A549 (cell line): ENCODE results near the gene NFE2L3. TPM values are rescaled to one million over a fixed set of nuclear protein-coding genes. Genes with fewer than 3 reads are reported as not detected.

Experiments
- ATAC-seq, 2 experiments: fragments of 200-7000 bp in 1 of 2; fragments of >200 bp in 1 of 2; cut with Nextera tagmentation in 1 of 2; cut with Tn5 transposase in 1 of 2; 3 replicates each; pipeline versions ENCODE4 v1.8.0 to v1.9.1; 2018 to 2020; ENCODE audit warnings: mild to moderate bottlenecking in 1 of 2, moderate library complexity in 1 of 2
- CTCF ChIA-PET: fragments of 300-600 bp; sonication (Branson Sonifier 250); formaldehyde crosslinking; extraction: SDS; loops from one replicate; lab custom pipeline; 2021; ENCODE audit warnings: antibody characterized with exemption, inconsistent platforms; lab: Yijun Ruan, JAX
- POLR2A ChIA-PET: fragments of 350-600 bp; formaldehyde crosslinking; extraction: SDS; loops from one replicate; lab custom pipeline; 2021; ENCODE audit warnings: antibody characterized with exemption, inconsistent platforms; lab: Yijun Ruan, JAX
- DNase-seq, 2 experiments: peaks; one replicate each; pipeline versions ENCODE4 v3.0.0 to v3.0.0-alpha.2; 2011 to 2016; ENCODE audit warnings: low read depth in 1 of 2, low spot score in 1 of 2
- FAIRE-seq: peaks from 2 replicates; lab custom pipeline; 2011; peaks lifted over from hg19 to GRCh38; lab: Jason Lieb, UNC
- H3K27ac ChIP-seq, 2 experiments: fragments of >200 bp; sonication (Bioruptor Twin); formaldehyde crosslinking; 3 replicates each; pipeline ENCODE4 v1.5.1; 2016 to 2017
- H3K4me1 ChIP-seq: fragments of >200 bp; sonication (Bioruptor Twin); formaldehyde crosslinking; 3 replicates; pipeline ENCODE4 v1.6.1; 2016
- H3K4me2 ChIP-seq: fragments of >200 bp; sonication (Bioruptor Twin); formaldehyde crosslinking; 3 replicates; pipeline ENCODE4 v1.6.1; 2016
- H3K4me3 ChIP-seq: fragments of >200 bp; sonication (Bioruptor Twin); formaldehyde crosslinking; 3 replicates; pipeline ENCODE4 v1.5.1; 2016
- H3K9me3 ChIP-seq: fragments of >200 bp; sonication (Bioruptor Twin); formaldehyde crosslinking; 3 replicates; pipeline ENCODE4 v1.6.1; 2016
- EHF ChIP-seq: fragments of 250-450 bp; sonication (Bioruptor Pico); IDR thresholded peaks from 2 replicates; pipeline ENCODE4 v1.5.0; 2020; ENCODE audit warnings: mild to moderate bottlenecking
- ESRRA ChIP-seq: fragments of 150-350 bp; IDR thresholded peaks from 2 replicates; pipeline ENCODE4 v1.6.1; 2014; ENCODE audit warnings: mild to moderate bottlenecking, low read length, borderline replicate concordance
- FOSB ChIP-seq: fragments of 250-450 bp; sonication (Bioruptor Pico); IDR thresholded peaks from 2 replicates; pipeline ENCODE4 v1.5.0; 2020; ENCODE audit warnings: mild to moderate bottlenecking, moderate library complexity
- FOSL2 ChIP-seq, 2 experiments: fragments of 450-650 bp in 1 of 2; fragments of >200 bp in 1 of 2; sonication (Bioruptor Twin) in 1 of 2; formaldehyde crosslinking; IDR thresholded peaks; 2 replicates each; pipeline versions ENCODE4 v1.5.0 to v1.6.1; 2016 to 2020; ENCODE audit warnings: mild to moderate bottlenecking in 1 of 2, moderate library complexity in 1 of 2
- FOXS1 ChIP-seq: fragments of 250-450 bp; sonication (Bioruptor Pico); IDR thresholded peaks from 2 replicates; pipeline ENCODE4 v1.5.0; 2020; ENCODE audit warnings: mild to moderate bottlenecking, moderate library complexity
- GATA3 ChIP-seq: IDR thresholded peaks from 2 replicates; pipeline ENCODE4 v1.6.1; 2012; ENCODE audit warnings: borderline replicate concordance
- HDAC2 ChIP-seq: fragments of 200-600 bp; sonication (generic); IDR thresholded peaks from 2 replicates; pipeline ENCODE4 v1.6.1; 2016
- HOXA7 ChIP-seq: fragments of 250-450 bp; sonication (Bioruptor Pico); IDR thresholded peaks from 2 replicates; pipeline ENCODE4 v1.5.0; 2020; ENCODE audit warnings: mild to moderate bottlenecking, moderate library complexity
- MAFK ChIP-seq: fragments of 450-650 bp; IDR thresholded peaks from 2 replicates; pipeline ENCODE4 v1.6.1; 2014; ENCODE audit not compliant: partially characterized antibody
- NPAS2 ChIP-seq: fragments of 250-450 bp; sonication (Bioruptor Pico); IDR thresholded peaks from 2 replicates; pipeline ENCODE4 v1.8.0; 2022; ENCODE audit warnings: mild to moderate bottlenecking, moderate library complexity, borderline replicate concordance
- RARB ChIP-seq: fragments of 250-450 bp; sonication (Bioruptor Pico); IDR thresholded peaks from 2 replicates; pipeline ENCODE4 v1.8.0; 2021; ENCODE audit warnings: mild to moderate bottlenecking, moderate library complexity
- SREBF2 ChIP-seq: fragments of 450-650 bp; IDR thresholded peaks from 2 replicates; pipeline ENCODE4 v1.6.1; 2014; ENCODE audit warnings: mild to moderate bottlenecking, moderate library complexity
- TFCP2L1 ChIP-seq: fragments of 250-450 bp; sonication (Bioruptor Pico); IDR thresholded peaks from 2 replicates; pipeline ENCODE4 v1.5.0; 2021; ENCODE audit warnings: mild to moderate bottlenecking
- TP53 ChIP-seq: fragments of 250-450 bp; sonication (Bioruptor Pico); IDR thresholded peaks from 2 replicates; pipeline ENCODE4 v1.5.0; 2021; ENCODE audit warnings: mild to moderate bottlenecking, moderate library complexity
- WGBS: methylation state at CpG from one replicate; pipeline ENCODE4 v1.1.6; 2017; ENCODE audit errors: missing lambda C conversion rate; 5-methylcytosine and 5-hydroxymethylcytosine counted together
- polyA plus RNA-seq, 4 experiments: library from polyadenylated mRNA; depleted of rRNA in 3 of 4; stranded (reverse); fragments of >200 nt; fragmentation: RNase III in 1 of 4; extraction: RNeasy Plus Mini Kit Qiagen cat#74134 plus additional on column Dnase treatment in 1 of 4; gene quantifications; 2 replicates in 3 of 4; 3 replicates in 1 of 4; pipeline ENCODE4 v1.2.3, GENCODE V29; 2011 to 2017
- TF ChIP-seq, protein P1 (sequence below): fragments of 450-650 bp; IDR thresholded peaks from 2 replicates; pipeline ENCODE4 v1.6.1; 2014; ENCODE audit warnings: antibody characterized with exemption
- TF ChIP-seq, protein P2 (sequence below): fragments of >200 bp; sonication (Bioruptor Twin); formaldehyde crosslinking; IDR thresholded peaks from 3 replicates; pipeline ENCODE4 v1.6.1; 2016
- TF ChIP-seq, protein P3 (sequence below): fragments of 150-350 bp; IDR thresholded peaks from 2 replicates; pipeline ENCODE4 v1.6.1; 2014; ENCODE audit warnings: low read depth, mild to moderate bottlenecking, low read length
- TF ChIP-seq, protein P4 (sequence below): IDR thresholded peaks from 2 replicates; pipeline ENCODE4 v1.6.1; 2012
- TF ChIP-seq, protein P5 (sequence below): fragments of 250-450 bp; sonication (Bioruptor Pico); IDR thresholded peaks from 2 replicates; pipeline ENCODE4 v1.5.0; 2020; ENCODE audit warnings: low read depth, mild to moderate bottlenecking, moderate library complexity
- TF ChIP-seq, protein P6 (sequence below): fragments of 250-450 bp; sonication (Bioruptor Pico); IDR thresholded peaks from 2 replicates; pipeline ENCODE4 v1.5.0; 2021; ENCODE audit warnings: mild to moderate bottlenecking, moderate library complexity, borderline replicate concordance

Gene NFE2L3
- polyA plus RNA-seq, 2 of the 4 experiments (the other 2 are of a cell fraction), result 4.9 to 11.4 TPM

DNA sequence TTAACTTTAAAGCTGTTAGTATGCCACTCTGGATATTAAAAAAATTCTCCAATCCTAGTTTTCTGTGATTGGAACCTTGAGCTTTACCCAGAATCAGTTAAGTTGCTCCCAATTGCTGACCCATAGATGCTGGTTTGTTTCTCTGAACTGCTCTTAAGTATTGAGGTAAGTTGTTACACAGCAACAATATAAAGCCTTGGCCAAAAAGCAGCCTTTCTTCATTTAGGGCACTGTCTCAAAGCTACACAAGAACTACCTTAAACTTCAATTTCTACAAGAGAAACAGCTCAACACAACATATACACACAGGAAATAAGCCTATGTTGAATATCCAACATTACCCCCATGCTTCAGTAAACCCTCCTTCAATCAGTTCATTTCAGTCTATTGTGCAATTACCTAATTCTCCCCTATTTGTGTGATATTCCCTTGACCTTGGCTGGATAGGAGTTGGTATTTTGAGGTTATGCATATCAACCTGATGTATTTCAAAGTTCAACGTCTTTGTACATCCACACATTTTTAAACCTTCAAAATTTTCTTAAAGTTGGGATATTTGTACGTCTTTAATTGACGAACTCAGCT lies 37.1 kb downstream of the NFE2L3 start (continued):
- TF ChIP-seq SREBF2 (no peak), HDAC2 (no peak), TP53 (CRISPR knock-in tag) (peak; percentile 97), GATA3 (no peak)
- TF ChIP-seq, protein P1, sequence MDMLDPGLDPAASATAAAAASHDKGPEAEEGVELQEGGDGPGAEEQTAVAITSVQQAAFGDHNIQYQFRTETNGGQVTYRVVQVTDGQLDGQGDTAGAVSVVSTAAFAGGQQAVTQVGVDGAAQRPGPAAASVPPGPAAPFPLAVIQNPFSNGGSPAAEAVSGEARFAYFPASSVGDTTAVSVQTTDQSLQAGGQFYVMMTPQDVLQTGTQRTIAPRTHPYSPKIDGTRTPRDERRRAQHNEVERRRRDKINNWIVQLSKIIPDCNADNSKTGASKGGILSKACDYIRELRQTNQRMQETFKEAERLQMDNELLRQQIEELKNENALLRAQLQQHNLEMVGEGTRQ, result no peak

DNA sequence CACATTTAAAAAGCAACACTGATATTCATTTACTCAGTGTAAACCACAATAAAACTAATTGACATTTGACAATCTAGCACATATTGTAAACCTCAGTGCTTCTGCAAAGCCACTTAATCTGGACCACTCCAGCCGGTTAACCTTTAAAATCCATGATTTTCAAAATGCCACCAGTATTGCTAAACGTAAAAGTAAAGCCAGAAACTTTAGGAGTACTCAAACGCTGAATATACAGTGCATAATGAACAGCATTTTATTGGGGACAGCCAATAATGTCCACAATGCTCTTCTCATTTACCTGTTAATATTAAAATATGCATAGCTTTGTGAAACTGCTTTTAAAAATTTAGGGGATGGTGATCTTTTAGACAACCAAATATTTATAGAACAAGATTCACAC lies 37.7 kb downstream of the NFE2L3 start:
- no peak for FAIRE-seq
- DNase-seq, result no peak
- Histone ChIP-seq H3K4me3 (no peak overlapping the region), H3K4me1 (peaks cover 95% of the 10 kb centered on the region), H3K27ac (no peak overlapping the region), H3K9me3 (no peaks in the 10 kb centered on the region), H3K4me2 (no peak overlapping the region)
- no peak for ATAC-seq
- 83% methylated on average over 3 of the region's 3 CpGs for WGBS
- POLR2A ChIA-PET, result interaction anchor here (1.4 to 3.8 kb wide), 3 partner anchors 9 to 11 kb away, joined by 3 to 42 read pairs (median 12); partner anchors contain the start of genes CBX3 and HNRNPA2B1
- CTCF ChIA-PET, result interaction anchor here (1.1 to 3.2 kb wide), 3 partner anchors 8 to 176 kb away, joined by 3 to 31 read pairs (median 5); no protein-coding TSS in a partner anchor
- no peak for TF ChIP-seq NPAS2 (CRISPR knock-in tag)
- TF ChIP-seq, protein P2, sequence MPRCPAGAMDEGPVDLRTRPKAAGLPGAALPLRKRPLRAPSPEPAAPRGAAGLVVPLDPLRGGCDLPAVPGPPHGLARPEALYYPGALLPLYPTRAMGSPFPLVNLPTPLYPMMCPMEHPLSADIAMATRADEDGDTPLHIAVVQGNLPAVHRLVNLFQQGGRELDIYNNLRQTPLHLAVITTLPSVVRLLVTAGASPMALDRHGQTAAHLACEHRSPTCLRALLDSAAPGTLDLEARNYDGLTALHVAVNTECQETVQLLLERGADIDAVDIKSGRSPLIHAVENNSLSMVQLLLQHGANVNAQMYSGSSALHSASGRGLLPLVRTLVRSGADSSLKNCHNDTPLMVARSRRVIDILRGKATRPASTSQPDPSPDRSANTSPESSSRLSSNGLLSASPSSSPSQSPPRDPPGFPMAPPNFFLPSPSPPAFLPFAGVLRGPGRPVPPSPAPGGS, result no peak
- TF ChIP-seq HOXA7 (CRISPR knock-in tag), result peak; percentile 94
- TF ChIP-seq EHF (CRISPR knock-in tag), result no peak
- TF ChIP-seq, protein P3, sequence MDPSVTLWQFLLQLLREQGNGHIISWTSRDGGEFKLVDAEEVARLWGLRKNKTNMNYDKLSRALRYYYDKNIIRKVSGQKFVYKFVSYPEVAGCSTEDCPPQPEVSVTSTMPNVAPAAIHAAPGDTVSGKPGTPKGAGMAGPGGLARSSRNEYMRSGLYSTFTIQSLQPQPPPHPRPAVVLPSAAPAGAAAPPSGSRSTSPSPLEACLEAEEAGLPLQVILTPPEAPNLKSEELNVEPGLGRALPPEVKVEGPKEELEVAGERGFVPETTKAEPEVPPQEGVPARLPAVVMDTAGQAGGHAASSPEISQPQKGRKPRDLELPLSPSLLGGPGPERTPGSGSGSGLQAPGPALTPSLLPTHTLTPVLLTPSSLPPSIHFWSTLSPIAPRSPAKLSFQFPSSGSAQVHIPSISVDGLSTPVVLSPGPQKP, result no peak
- TF ChIP-seq RARB (CRISPR knock-in tag), result no peak
- TF ChIP-seq FOSB (CRISPR knock-in tag), result peak; percentile 57; the same call in 1 of the 2 replicates
- no peak for TF ChIP-seq MAFK
- no peak for TF ChIP-seq ESRRA
- TF ChIP-seq TFCP2L1 (CRISPR knock-in tag), result peak; percentile 96
- TF ChIP-seq FOXS1 (CRISPR knock-in tag), result no peak
- no peak for TF ChIP-seq FOSL2 (IDR thresholded peaks at IDR 0.05)
- TF ChIP-seq FOSL2 (CRISPR knock-in tag; IDR thresholded peaks at IDR 0.05), result 0 out of 2 replicates have a peak, but pooled peaks have one; percentile 0
- TF ChIP-seq, protein P4, sequence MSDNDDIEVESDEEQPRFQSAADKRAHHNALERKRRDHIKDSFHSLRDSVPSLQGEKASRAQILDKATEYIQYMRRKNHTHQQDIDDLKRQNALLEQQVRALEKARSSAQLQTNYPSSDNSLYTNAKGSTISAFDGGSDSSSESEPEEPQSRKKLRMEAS, result no peak
- TF ChIP-seq, protein P5, sequence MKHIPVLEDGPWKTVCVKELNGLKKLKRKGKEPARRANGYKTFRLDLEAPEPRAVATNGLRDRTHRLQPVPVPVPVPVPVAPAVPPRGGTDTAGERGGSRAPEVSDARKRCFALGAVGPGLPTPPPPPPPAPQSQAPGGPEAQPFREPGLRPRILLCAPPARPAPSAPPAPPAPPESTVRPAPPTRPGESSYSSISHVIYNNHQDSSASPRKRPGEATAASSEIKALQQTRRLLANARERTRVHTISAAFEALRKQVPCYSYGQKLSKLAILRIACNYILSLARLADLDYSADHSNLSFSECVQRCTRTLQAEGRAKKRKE (CRISPR knock-in tag), result 0 out of 2 replicates have a peak, but pooled peaks have one; percentile 32
- TF ChIP-seq, protein P6, sequence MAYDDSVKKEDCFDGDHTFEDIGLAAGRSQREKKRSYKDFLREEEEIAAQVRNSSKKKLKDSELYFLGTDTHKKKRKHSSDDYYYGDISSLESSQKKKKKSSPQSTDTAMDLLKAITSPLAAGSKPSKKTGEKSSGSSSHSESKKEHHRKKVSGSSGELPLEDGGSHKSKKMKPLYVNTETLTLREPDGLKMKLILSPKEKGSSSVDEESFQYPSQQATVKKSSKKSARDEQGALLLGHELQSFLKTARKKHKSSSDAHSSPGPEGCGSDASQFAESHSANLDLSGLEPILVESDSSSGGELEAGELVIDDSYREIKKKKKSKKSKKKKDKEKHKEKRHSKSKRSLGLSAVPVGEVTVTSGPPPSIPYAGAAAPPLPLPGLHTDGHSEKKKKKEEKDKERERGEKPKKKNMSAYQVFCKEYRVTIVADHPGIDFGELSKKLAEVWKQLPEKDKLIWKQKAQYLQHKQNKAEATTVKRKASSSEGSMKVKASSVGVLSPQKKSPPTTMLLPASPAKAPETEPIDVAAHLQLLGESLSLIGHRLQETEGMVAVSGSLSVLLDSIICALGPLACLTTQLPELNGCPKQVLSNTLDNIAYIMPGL, result 0 out of 2 replicates have a peak, but pooled peaks have one; percentile 14
